ENCODE results near the gene HTRA3.

- no peak for TF ChIP-seq CTCF (IDR thresholded peaks at IDR 0.05; ENCODE audit: low read depth, low read length, missing input control)
- TF ChIP-seq REST (IDR thresholded peaks at IDR 0.05) = no peak
- no peak for TF ChIP-seq JUND (IDR thresholded peaks at IDR 0.05)
- no peak for TF ChIP-seq FOXA1 (IDR thresholded peaks at IDR 0.05)
- TF ChIP-seq MAX (IDR thresholded peaks at IDR 0.05) = no peak
- TF ChIP-seq YY1 (IDR thresholded peaks at IDR 0.05) = no peak
- TF ChIP-seq SP1 (IDR thresholded peaks at IDR 0.05) = no peak
- no peak for TF ChIP-seq RAD21 (IDR thresholded peaks at IDR 0.05)
- TF ChIP-seq ZBTB33 (IDR thresholded peaks at IDR 0.05) = no peak
- no peak for TF ChIP-seq TAF1 (conservative IDR thresholded peaks at IDR 0.05)
Measured at GRCh38 chr4:8293131-8293975, 23.8 kb downstream of the HTRA3 start.

Data from liver (tissue), 3 donors.